Measurements from ENCODE around the gene MITF.
"Not testable (repeated sequence)": the region's sequence is repeated elsewhere in the genome, so short reads cannot be mapped to it uniquely, and the experiment has no call there.

Gene MITF

GRCh38 chr3:69791106-69791505, 51.8 kb downstream of the MITF start:
- DNase-seq, result peak; percentile 63

GRCh38 chr3:69791919-69792399, 52.7 kb downstream of the MITF start:
- peak; percentile 92 for DNase-seq

- not testable (repeated sequence) for DNase-seq
Observed at GRCh38 chr3:69796126-69796525, 56.9 kb downstream of the MITF start.

- DNase-seq, result no peak
Observed at GRCh38 chr3:69803681-69804270, 64.5 kb downstream of the MITF start.

GRCh38 chr3:69805491-69805890, 66.2 kb downstream of the MITF start:
- no peak for DNase-seq

- DNase-seq, result no peak
Observed at GRCh38 chr3:69806735-69807438, 67.6 kb downstream of the MITF start.

DNA sequence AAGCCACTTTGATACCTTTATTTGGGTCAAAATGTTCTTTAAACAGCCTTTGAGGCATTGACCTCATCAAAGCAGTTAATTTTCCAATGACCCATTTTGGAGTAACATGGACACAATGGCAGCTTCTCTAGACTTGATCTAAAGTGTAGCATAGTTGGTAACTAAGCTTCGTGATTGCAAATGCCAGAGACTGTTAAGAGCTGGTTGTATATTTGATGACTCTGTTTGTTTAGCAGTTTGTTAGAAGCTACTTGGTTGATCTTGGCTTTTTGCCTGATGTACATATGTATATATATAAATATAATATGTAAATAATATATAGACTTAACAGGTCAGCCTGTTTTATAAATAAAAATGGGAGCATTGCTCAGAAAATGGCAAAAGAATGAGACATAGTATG, 68.4 kb downstream of the MITF start:
- no peak for DNase-seq

- peak; percentile 12 for DNase-seq
Observed at GRCh38 chr3:69809076-69809835, 70.0 kb downstream of the MITF start.

DNA sequence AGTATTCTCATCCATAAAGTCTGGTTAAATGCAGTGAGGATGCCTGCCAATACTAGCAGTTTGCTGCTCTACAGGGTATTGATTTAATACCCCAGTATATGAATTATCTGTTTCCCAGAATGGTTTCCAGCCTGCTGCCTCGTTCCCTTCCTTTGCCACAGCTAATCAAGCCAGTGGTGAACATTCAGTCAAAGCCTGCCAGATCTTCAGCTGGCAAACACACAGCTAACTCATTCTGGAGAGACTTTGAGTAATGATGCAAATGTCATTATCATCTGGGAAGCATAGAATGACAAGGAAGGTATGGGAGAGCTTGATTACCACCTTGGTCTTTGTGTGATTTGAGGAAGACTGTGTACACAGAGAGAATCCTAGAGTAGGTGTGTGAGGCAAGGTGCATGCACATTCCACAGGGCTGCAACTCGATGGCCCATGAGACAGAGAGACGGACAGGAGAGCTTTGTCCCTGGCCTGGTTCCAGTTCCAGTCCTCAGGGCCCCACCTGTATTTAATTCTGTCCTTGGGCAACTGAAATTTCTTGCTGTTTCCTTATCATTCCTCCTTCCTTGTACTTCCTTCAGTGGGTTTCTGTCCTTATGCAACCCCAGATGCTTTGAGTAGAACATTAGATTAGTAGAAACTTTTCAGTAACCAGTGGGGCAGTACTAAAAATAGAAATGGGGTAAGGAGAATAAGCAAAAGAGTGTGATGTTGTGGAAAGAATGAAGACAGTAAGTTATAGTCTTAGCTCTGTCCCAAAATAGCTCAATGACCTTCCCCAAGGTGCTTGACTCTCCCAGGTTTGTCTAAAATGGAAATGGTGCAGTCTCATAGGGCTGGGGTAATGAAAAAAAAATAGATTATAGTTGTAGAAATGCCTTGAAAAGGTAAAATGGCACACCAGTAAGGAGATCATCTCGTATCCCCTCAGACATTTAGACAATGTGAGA, 72.5 kb downstream of the MITF start:
- peak; percentile 44 for DNase-seq

- peak; percentile 8 for DNase-seq
Observed at GRCh38 chr3:69815970-69816369, 76.7 kb downstream of the MITF start.

GRCh38 chr3:69817988-69818387, 78.7 kb downstream of the MITF start:
- DNase-seq, result peak; percentile 47

- DNase-seq, result no peak
Observed at GRCh38 chr3:69819282-69819681, 80.0 kb downstream of the MITF start.

DNA sequence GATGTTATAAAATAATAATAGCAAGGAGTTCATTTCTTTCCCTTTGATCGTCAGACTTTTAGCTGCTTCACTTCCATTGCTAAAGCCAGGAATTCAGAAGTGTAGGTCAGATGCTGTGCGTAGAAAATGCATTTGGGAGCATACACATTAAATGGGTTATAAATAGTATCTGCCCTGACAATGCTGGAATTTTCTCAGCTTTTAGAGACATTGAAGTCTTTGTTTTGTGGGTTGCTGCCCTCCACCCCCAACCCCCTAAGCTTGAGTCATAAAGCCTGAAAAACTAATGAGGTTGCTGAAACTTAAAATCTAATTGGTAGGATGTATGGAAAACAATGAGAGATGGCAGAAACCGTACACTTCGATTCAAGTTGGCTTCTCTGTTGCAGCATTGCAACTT, 81.9 kb downstream of the MITF start:
- no peak for DNase-seq

- DNase-seq, result no peak
Observed at GRCh38 chr3:69823743-69824142, 84.5 kb downstream of the MITF start.

- DNase-seq, result peak; percentile 82
Observed at GRCh38 chr3:69825446-69825845, 86.2 kb downstream of the MITF start.

- no peak for DNase-seq
Observed at GRCh38 chr3:69827127-69827526, 87.9 kb downstream of the MITF start.

GRCh38 chr3:69828817-69829216, 89.6 kb downstream of the MITF start:
- DNase-seq, result no peak

DNA sequence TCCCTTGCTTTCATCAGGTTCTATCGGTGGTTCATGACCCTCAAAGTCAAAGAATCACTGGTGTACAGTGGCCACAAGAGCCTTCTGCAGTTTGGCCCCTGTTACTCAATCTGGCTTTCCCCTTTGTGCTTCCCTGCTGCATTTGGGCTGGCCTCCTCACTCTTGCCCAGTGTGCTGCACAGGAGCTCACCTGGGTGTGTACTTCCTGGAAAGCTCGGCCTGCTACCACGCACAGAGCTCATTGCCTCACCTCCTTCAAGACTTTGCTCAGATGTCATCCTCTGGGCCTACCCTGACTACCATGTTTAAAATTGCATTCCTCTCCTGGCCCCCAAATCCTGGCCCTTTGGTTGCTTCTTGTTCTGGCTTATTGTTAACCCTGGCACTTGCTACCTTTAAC, 90.9 kb downstream of the MITF start:
- DNase-seq, result no peak

DNA sequence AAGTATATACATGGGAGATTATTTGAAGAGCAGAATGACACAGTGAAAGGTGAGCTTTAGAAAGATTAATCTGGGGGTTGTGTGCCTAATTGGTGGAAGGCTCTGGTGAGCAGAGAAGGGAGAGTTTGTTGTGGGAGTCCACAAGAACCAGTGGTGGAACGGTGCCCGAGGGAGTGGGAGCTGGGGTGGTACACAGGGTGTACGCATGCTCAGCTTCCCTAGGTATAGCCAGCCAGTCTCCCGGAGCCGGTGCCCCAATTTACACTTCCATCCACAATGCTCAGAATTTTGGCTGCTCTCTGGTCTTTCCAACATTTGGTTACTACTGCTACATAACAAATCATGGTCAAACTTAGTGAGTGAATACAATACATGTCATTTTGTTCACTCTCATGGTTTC, 92.5 kb downstream of the MITF start:
- no peak for DNase-seq

GRCh38 chr3:69833591-69833990, 94.3 kb downstream of the MITF start:
- no peak for DNase-seq

GRCh38 chr3:69838217-69838616, 99.0 kb downstream of the MITF start:
- no peak for DNase-seq

GRCh38 chr3:69838696-69839515, 99.6 kb downstream of the MITF start:
- no peak for DNase-seq
